ENCODE measurements around the gene GMDS.

Gene GMDS

GRCh38 chr6:1737463-1738311 lies 507.7 kb downstream of the GMDS start:
- no peak for DNase-seq (ENCODE audit: low spot score)
- TF ChIP-seq CTCF (conservative IDR thresholded peaks at IDR 0.05; ENCODE audit: low read depth), result no peak
- ChIA-PET CTCF (no interaction called here), POLR2A (ENCODE audit: low non-redundant PET) (no interaction called here)
- no peak overlapping the region for H3K27ac ChIP-seq

- CTCF ChIA-PET, result no interaction called here
- no peak for DNase-seq (ENCODE audit: low spot score)
- POLR2A ChIA-PET (ENCODE audit: low non-redundant PET), result no interaction called here
- H3K27ac ChIP-seq, result no peak overlapping the region
- TF ChIP-seq CTCF (conservative IDR thresholded peaks at IDR 0.05; ENCODE audit: low read depth), result no peak
Observed at GRCh38 chr6:1736346-1737105, 508.9 kb downstream of the GMDS start.

GRCh38 chr6:1735239-1735803 lies 510.1 kb downstream of the GMDS start:
- POLR2A ChIA-PET (ENCODE audit: low non-redundant PET), result no interaction called here
- CTCF ChIA-PET, result no interaction called here
- DNase-seq (ENCODE audit: low spot score), result no peak
- H3K27ac ChIP-seq, result no peak overlapping the region
- TF ChIP-seq CTCF (conservative IDR thresholded peaks at IDR 0.05; ENCODE audit: low read depth), result no peak

GRCh38 chr6:1730882-1731281 lies 514.5 kb downstream of the GMDS start:
- POLR2A ChIA-PET (ENCODE audit: low non-redundant PET), result no interaction called here
- DNase-seq (ENCODE audit: low spot score), result no peak
- TF ChIP-seq CTCF (conservative IDR thresholded peaks at IDR 0.05; ENCODE audit: low read depth), result no peak
- CTCF ChIA-PET, result interaction anchor here (0.8 kb wide), 1 partner anchor 97 kb away, joined by 3 read pairs; no protein-coding TSS in a partner anchor
- H3K27ac ChIP-seq, result no peak overlapping the region

GRCh38 chr6:1729750-1730140 lies 515.7 kb downstream of the GMDS start:
- H3K27ac ChIP-seq, result no peak overlapping the region
- no peak for TF ChIP-seq CTCF (conservative IDR thresholded peaks at IDR 0.05; ENCODE audit: low read depth)
- POLR2A ChIA-PET (ENCODE audit: low non-redundant PET), result no interaction called here
- CTCF ChIA-PET, result interaction anchor here (0.6 to 1.2 kb wide), 3 partner anchors 14 to 596 kb away, joined by 3 to 5 read pairs (median 4); no protein-coding TSS in a partner anchor
- DNase-seq (ENCODE audit: low spot score), result no peak

GRCh38 chr6:1729133-1729749 lies 516.2 kb downstream of the GMDS start:
- ChIA-PET CTCF (interaction anchor here (0.6 to 1.2 kb wide), 2 partner anchors 14 to 375 kb away, joined by 4 to 5 read pairs; no protein-coding TSS in a partner anchor), POLR2A (ENCODE audit: low non-redundant PET) (no interaction called here)
- TF ChIP-seq CTCF (conservative IDR thresholded peaks at IDR 0.05; ENCODE audit: low read depth), result no peak
- peak; percentile 63 for DNase-seq (ENCODE audit: low spot score)
- peak overlapping the region; percentile 32; the same call in 1 of the 2 replicates for H3K27ac ChIP-seq

Measured in RWPE1 (cell line).